ENCODE measurements around the gene FSD2.
"Not testable (repeated sequence)": the region's sequence is repeated elsewhere in the genome, so short reads cannot be mapped to it uniquely, and the experiment has no call there.

The FSD2 gene

DNA sequence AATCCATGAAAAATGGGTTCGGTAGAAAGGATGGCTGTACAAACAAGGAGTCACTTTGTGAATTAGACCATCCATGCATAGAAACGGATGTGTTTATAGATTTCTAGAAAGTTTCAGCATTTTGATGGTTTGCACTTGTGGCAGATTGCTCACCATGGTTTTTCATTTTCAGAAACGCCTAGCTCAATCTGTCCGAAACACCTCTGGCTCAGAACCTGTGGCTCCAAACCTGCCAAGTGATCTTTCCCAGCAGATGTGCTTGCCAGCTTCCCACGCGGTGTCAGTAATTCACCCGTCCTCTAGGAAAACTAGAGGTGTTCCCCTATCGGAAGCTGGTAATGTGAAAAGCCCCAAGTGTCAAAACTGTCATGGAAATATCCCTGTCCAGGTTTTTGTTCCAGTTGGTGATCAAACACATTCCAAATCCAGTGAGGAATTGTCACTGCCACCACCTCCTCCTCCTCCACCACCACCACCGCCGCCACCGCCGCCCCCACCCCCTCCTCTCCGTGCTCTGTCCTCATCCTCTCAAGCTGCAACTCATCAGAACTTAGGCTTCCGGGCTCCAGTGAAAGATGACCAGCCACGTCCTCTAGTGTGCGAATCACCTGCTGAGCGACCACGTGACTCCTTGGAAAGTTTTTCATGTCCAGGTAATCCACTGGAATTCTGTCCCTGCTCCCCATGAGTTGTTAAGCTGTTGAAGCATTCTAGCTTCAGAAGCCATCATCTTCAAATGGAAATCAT lies 24.7 kb upstream of the FSD2 start:
- no peak for DNase-seq

DNA sequence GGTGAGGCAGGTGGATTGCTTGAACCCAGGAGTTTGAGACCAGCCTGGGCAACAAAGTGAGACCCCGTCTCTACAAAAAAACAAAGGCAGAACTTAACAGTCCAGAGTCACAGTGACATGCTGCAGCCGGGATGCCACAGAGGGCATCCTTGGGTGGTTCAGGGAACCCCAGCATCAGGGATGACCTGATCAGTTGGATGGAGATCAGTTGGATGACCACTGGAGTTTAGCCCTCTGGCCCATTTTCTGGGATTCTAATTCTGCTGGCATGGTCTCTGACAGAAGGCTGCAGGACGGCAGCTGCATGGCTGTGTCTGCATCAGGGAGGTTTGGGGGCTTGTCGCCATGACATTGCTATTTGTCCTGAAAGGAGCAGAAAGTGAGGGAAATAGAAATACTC lies 23.4 kb upstream of the FSD2 start:
- no peak for DNase-seq

DNA sequence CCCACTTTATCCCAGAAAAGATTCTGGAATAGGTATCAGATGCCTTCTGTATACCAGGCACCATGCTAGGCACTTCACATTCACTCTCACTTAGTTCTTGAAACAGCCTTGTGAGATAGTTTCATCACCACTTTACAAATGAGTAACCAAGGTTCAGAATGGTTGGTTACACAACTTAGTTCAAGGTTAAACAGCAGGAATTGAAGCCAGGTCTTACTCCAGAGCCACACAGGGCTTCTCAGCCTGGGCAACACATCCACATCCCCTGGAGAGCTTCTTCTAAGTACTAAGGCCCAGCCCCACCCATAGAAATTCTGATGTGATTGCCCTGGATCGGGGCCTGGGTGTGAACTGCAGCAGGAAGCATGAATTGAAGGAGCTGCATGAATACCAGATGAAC lies 22.2 kb upstream of the FSD2 start:
- no peak for DNase-seq

DNA sequence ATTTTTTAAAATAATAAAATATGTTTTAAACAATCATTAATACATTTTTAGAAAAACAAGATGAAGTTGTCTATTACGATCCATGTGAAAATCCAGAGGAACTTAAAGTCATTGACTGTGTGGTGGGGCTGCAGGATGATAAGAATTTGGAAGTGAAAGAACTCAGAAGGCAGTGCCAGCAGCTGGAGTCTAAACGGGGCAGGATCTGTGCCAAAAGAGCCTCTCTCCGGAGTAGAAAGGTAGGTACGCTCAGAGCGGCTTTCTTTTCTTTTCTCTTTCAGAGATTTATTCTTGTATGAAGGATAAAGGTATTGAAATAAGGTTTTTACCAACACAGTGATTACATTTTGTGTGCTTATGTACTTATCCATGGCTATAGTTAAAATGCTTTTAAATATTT lies 17.2 kb upstream of the FSD2 start:
- DNase-seq = no peak

DNA sequence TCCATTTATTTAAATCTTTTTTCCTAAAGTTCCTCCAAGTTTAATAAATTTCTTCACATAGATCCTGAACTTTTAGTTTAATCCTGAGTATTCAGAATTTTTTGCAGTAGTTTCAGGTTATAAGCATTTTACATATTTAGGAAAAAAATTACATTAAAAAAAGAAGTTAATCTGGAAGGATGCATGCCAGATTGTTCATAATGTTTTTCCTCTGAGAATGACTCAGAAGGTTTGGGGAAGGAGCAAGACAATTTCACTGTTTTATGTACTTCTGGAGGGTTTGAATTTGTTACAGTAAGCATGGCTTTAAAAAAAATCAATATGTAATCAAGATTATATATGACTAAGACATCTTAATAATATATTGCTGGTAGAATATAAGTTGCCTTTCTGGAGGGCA lies 16.0 kb upstream of the FSD2 start:
- DNase-seq = not testable (repeated sequence)

DNA sequence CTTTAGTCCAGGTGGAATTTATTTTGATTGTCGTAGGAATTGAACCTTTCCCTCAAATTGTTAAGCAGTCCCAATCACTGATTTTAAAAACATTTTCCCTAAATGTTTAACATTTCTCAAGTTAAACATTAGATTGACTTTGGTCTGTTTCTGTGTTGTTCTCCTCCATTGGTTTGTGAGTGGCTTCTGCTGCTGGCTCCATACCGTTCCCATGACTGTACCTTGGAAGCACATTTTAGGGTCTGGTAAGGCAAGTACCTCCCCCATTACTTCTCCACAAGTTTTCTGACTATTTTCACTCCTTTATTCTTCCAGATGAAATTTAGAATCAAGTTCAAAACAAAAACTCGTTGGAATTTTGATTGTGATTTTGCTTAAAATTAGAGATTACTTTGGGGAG lies 15.5 kb upstream of the FSD2 start:
- DNase-seq = not testable (repeated sequence)

DNA sequence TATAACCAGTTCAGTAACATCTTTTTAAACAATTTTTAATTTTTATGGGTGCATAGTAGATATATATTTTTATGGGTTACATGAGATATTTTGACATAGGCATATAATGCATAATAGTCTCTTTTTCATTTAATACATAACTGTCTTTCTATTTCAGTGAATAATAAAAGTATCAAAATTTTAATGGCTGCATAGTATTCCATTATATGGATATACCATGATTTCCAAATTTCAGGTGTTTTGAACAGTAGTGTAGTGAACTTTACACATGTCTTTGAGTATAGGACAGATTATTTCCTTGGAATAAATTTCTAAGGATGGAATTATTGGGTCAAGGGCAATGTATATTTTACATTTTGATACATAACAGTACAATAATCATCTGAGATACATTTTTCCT lies 14.3 kb upstream of the FSD2 start:
- no peak for DNase-seq

DNA sequence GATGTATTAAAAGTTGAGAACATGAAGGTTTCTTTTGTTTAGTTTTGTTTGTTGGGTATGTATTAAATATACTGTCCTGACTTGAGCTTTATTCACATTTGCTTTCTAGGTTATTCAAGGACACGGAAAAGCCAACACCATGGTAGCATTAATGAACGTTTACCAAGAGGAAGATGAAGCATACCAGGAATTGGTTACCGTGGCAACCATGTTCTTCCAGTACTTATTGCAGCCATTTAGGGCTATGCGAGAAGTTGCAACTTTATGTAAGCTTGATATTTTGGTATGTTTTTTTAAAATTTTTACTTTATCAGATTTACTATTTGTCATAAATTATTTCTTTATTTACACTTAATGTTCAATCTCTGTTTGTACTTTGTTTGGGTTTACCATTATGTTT lies 7.1 kb upstream of the FSD2 start:
- no peak for DNase-seq

DNA sequence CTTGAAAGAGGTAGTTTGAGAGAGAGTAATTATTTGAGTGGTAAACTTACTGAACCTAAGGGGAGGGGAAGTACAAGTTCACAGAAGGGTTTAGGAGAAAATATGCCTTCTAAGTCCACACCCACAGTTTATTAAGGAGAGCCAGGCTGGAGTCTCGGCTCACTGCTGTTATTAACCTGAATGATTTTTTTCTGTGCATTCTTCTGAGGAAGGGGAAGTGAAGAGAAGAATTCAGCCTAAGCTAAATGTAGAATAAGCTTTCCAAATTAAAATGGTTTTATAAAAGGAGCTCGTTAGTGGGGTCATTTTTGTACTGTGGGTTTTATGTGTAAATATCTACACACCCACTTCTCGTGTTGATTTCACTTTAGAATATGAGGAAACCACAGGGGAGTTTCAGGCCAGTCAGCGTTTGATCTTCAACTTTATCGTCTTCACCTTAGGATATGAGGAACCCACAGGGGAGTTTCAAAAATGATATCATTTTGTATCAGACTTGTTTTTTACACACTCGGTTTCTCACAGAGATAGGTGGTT lies 5.1 kb upstream of the FSD2 start:
- DNase-seq = peak; percentile 21

DNA sequence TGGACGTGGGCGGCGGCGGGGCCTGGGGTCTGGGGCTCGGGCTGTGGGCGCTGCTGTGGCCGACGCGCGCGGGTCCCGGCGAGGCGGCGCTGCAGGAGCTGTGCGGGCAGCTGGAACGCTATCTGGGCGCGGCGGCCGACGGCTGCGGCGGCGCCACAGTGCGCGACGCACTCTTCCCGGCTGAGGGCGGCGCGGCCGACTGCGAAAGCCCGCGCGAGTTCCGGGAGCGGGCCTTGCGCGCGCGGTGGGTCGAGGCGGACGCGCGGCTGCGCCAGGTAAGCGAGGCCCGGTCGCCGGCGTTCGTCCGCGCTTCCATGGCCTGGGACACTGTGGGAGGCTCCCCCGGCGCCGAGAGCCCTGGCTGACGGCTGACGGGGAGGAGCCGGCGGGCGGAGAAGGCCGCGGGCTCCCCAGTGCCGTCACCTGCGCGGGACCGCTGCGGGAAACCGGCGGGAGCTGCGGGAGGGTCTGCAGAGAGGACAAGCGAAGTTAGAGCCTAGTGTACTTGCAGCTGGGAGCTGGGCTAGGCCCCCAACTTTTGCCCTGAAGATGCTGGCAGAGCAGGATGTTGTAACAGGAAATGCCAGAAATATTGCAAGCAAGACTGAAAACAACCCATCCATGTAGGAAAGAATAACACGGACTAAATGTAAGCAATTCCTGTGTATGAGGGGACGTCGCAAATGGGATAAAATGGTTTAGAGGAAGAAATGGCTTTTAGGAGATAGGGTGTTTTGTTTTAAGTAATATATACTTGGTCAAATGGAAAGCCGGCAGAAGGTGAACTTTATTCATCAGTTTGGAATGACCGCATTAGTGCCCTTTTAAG lies 4.4 kb upstream of the FSD2 start:
- peak; percentile 27 for DNase-seq

DNA sequence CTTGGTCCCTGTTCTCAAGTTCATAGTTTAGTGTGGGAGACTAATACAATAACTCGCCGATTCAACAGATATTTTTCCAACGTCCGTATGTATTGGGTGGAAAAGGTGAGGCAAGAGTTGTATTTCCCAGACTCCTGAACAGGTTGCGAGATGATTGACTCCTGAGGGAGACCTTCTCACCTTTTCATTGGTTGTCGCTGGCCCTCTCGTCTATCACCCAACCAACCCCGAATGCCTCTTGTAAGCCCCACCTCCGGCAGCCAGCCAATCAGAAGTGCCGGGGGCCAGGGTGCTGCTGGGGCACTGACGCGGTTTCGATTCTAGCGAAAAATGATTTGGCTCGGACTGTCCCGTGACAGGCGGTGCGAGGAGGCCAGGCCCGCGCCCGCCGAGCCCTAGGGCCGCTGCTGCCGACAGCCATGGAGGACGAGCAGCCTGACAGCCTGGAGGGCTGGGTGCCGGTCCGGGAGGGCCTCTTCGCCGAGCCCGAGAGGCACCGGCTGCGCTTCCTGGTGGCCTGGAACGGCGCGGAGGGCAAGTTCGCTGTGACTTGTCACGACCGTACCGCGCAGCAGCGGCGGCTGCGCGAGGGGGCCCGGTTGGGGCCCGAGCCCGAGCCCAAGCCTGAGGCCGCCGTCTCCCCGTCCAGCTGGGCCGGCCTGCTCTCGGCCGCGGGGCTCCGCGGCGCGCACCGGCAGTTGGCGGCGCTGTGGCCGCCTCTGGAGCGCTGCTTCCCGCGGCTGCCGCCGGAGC lies 3.6 kb upstream of the FSD2 start, which contains the start of gene WHAMM:
Gene WHAMM (plus strand): TSS at position 321 of the 753 bp plus-strand sequence. CDS start 99 bp downstream, at position 420.
- peak; percentile 93 for DNase-seq

DNA sequence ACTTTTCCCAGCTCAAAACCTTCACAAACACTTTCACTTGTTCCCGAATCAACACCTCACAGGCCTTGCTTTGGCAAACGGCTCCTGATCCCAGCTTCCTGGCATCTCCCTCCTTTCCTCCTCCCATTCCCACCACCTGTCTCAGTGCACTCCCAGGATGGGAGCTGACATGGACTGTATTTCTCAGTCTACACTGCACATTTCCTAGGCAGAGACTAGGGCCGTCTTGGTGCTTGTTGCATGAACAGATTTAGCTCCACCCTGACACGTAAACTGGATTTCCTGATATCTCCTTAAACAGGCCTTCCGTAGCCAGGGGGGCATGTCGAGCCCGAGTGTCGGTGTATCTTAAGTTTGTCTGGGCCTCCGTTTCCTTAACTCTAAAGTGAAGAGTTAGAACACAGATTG lies 2.8 kb upstream of the FSD2 start:
- no peak for DNase-seq

DNA sequence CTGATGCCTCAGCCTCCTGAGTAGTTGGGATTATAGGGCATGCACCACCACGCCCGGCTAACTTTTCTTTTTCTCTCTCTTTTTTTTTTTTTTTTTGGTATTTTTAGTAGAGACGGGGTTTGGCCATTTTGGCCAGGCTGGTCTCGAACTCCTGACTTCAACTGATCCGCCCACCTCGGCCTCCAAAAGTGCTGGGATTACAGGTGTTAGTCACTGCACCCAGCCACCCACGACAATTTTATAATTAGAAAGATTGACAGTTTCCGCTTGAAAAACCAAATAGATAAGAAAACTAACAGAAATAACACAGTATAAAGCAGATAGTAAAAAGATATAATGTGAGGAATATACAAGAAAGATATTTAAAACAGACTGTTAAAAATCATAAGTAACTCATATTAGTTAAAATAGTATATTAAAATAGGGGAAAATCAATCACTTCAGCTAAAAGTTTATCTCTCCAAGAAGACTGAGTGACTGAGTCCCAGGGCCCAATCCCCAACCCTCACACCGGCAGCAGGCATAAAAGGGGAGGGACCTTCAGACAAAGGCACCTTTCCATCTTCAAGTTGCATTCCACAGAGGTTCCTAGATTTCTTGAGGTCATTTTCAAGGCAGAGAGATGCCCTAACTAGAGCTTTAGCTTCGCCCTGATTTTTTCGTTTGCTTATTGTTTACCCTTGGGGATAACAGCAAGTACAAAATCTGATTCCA lies 2.2 kb upstream of the FSD2 start:
- DNase-seq = no peak

DNA sequence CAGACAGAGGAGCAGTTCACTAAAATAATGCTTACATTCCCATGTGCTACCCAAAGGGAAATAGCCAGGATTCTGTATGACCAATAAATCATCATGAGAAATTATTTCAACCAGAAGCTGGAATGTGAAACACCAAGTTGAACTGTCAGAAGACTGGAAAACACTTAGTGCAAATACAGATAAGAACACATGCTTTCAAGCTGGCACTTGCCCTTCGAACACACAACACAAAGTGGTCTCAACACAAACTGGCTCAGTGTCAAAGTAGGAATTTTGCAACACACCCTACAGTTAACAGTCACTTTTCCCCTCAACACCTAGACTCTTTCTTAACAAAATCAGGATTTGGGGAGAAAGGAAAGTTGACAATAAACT lies 1.3 kb downstream of the FSD2 start:
- no peak for DNase-seq

DNA sequence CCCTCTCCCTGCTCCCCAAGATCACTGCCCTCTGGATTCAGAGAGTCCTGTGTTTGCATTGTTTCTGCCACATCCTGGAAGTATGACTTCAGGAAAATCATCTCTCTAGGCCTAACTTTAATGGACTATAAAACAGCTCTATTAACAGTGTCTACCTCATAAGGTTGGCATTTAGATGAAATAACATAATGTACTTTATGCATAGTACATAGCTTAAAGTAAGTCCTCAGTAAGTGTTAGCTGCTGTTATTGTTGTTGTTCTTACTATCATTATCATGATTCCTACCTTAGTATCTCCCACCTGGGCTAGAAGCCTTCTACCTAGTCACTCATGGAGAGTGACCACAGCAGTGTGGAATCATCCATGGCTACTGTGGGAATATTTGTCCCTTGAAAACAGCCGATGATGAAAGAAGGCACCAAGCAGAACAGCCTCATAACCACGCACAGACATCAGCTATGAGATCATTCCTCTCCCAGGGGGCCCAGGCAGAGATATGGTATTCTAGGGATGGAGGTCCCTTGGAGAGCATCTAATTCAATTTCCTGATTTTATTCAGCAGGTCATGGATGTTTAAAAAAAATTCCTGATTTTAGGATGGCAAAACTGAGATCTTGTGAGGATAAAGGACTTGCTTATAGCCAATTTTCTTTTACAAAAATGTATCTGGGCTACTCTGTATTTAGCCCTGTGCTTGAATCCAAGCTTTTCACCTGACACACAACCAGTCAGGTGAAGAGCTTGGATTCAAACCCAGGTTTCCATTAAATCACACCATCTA lies 1.9 kb downstream of the FSD2 start:
- DNase-seq = no peak

DNA sequence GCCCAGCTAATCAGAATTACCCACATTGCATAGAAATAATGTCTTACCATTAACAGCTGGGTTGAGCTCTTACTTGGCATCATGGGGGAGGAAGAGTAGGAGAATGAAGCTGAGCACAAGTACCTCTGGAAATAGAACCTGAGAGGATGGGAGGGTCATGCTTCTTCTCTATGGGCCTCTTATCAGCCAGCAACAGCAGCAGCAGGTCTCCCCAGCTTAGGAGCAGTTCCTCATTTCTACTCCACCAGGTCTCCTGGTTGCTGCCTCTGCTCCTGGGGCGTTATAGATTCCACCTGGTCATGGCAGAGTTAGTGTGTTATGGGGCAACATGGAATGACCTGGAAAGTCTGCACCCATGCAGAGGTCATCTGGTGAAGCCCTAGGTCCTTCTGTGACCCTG lies 3.4 kb downstream of the FSD2 start:
- no peak for DNase-seq

DNA sequence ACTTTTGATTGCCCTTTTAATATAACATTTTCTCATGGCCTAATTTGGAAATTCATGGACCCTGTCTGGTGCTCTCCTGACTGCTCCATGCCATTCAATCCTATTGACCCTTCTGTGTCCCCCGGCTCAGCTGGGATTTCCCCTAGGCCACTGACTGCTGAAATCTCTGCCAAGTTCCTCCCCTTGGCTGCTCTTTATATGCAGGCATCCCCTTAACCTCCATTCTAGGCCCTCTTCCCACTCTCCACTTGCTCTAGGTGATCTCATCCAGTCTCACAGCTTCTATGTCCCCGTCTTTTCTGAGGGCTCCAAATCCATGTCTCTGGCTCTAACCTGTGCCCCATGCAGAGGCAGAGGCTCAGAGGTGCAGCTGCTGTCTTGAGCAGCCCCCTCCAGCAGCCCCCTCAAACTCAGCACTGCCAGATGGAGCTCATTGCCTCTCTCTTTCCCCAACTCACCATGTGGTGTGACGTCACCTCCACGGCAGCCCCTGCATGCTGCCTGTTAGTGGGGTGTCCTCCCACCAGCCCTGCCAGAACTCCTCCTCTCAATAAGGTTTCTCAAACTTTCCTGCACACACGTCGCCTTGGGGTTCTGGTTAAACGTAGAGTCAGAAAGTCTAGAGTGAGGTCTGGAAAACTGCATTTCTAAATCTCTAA lies 6.6 kb downstream of the FSD2 start:
- no peak for DNase-seq

DNA sequence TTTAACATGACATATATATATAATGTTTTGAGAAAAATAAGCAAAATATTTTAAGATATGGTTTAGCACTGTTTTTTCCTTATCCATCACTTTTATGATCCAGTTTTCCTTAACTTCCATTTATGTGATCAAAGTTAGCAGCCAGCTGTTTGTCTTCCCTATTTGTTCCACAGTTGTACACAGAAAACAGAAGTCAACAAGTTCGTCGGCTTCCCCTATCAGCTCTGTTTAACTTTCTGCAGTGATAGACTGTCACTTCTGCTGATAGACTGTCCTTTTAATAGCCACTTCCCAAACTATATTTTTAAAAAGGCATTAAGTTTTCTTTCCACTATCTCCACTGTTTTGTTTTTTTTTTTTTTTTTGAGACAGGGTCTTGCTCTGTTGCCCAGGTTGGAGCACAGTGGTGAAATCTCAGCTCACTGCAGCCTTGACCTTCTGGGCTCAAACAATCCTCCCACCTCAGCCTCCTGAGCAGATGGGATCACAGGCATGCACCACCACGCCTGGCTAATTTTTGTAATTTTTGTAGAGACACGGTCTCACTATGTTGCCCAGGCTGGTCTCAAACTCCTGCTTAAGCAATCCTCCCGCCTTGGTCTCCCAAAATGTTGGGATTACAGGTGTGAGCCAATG lies 7.2 kb downstream of the FSD2 start:
- DNase-seq = no peak

DNA sequence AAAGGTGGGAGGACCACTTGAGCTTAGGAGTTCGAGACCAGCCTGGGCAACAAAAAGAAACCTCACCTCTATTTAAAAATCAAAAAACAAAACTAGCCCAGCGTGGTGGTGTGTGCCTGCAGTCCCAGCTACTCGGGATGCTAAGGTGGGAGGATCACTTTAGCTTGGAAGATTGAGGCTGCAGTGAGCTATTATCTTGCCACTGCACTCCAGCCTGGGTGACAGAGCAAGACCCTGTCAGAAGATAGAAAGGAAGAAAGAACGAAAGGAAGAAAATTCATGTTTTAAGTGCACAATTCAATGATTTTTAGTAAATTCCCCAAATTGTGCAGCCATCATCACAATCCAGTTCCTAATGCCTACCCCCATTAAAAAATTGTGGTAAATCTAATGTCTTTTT lies 7.8 kb downstream of the FSD2 start:
- no peak for DNase-seq

DNA sequence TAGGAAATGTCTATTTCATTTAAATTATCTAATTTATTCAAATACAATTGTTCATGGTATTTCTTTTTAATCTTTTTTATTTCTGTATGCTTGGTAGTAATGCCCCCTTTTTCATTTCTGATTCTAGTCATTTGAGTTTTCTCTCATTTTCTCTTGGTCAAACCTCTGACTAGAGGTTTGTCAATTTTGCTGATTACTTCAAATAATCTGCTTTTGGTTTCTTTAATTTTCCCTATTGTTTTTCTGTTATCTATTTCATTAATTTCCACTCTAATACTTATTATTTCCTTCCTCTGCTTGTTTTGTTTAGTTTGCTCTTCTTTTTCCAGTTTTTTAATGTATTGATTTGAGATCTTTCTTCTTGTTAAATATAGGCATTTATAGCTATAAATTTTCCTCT lies 12.1 kb downstream of the FSD2 start:
- no peak for DNase-seq

DNA sequence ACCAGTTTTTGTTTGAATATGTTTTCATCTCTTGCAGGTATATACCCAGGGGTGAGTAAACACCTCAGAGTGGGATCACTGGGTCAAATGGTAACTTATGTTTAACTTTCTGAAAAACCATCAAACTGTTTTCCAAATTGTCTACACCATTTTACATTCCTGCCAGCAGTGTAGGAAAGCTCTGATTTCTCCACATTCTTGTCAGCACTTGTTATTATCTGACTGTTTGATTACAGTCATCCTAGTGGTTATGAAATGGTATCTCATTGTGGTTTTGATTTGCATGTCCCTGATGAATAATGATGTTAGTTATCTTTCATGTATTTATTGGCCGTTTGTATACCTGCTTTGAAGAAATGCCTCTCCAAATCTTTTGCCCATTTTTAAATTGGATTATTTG lies 13.8 kb downstream of the FSD2 start:
- no peak for DNase-seq

All from effector CD8-positive, alpha-beta T cell (primary cell).